Measurements from ENCODE around the gene HBA2.
"Not testable (repeated sequence)": the region's sequence is repeated elsewhere in the genome, so short reads cannot be mapped to it uniquely, and the experiment has no call there.

The HBA2 gene

GRCh38 chr16:166375-167121 is 6.1 kb upstream of the HBA2 start:
- no peaks in the 10 kb centered on the region for H3K79me2 ChIP-seq (ENCODE audit: control insufficient read depth, insufficient read depth, low read length, unreplicated experiment)
- no peaks in the 10 kb centered on the region for H3K4me1 ChIP-seq (ENCODE audit: control insufficient read depth, insufficient read depth, low read length, unreplicated experiment)
- peaks cover 47% of the 10 kb centered on the region for H3K27me3 ChIP-seq (ENCODE audit: insufficient read depth, low read length)
- no peak overlapping the region for H3K27ac ChIP-seq (ENCODE audit: low read depth, low read length)
- no peak overlapping the region for H3K4me3 ChIP-seq (ENCODE audit: low read depth, low read length)
- no peak overlapping the region for H2AFZ ChIP-seq (ENCODE audit: low read length, unreplicated experiment)
- H3K36me3 ChIP-seq (ENCODE audit: insufficient read depth, low read length), result no peaks in the 10 kb centered on the region

DNA sequence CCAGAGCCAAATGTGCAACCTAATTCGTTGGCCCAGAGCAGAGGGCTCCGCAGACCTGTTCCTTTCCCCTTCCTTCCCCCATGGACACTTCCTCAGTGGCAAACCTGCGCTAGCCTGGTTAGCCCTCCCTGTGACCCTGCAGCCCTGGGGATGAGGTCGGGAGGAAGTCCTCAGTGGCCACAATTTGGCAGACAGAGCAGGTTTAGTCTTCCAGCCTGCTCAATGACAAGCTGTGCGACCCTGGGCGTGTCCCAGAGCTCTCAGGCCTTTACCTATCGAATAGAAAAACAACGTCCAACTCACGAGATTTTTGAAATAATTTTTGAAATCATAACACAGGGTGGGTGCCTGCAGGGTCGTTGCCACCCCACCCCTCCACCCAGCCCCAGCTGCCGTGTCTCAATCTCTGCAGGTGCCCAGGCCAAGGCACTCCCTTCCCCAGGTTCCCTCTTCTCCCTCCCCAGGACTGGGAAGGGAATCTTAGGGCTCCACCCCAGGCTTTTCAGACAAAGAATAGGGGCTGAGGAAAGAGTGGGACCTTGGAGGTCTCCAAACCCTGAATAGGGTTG is 5.5 kb upstream of the HBA2 start:
- Histone ChIP-seq H3K4me3 (ENCODE audit: low read depth, low read length) (no peak overlapping the region), H3K79me2 (ENCODE audit: control insufficient read depth, insufficient read depth, low read length, unreplicated experiment) (no peaks in the 10 kb centered on the region), H3K4me1 (ENCODE audit: control insufficient read depth, insufficient read depth, low read length, unreplicated experiment) (no peaks in the 10 kb centered on the region), H3K27me3 (ENCODE audit: insufficient read depth, low read length) (peaks cover 51% of the 10 kb centered on the region), H2AFZ (ENCODE audit: low read length, unreplicated experiment) (no peak overlapping the region), H3K27ac (ENCODE audit: low read depth, low read length) (no peak overlapping the region), H3K36me3 (ENCODE audit: insufficient read depth, low read length) (no peaks in the 10 kb centered on the region)

GRCh38 chr16:168424-168823 is 4.3 kb upstream of the HBA2 start:
- no peaks in the 10 kb centered on the region for H3K79me2 ChIP-seq (ENCODE audit: control insufficient read depth, insufficient read depth, low read length, unreplicated experiment)
- no peaks in the 10 kb centered on the region for H3K36me3 ChIP-seq (ENCODE audit: insufficient read depth, low read length)
- no peaks in the 10 kb centered on the region for H3K4me1 ChIP-seq (ENCODE audit: control insufficient read depth, insufficient read depth, low read length, unreplicated experiment)
- H2AFZ ChIP-seq (ENCODE audit: low read length, unreplicated experiment), result no peak overlapping the region
- H3K4me3 ChIP-seq (ENCODE audit: low read depth, low read length), result no peak overlapping the region
- peaks cover 54% of the 10 kb centered on the region for H3K27me3 ChIP-seq (ENCODE audit: insufficient read depth, low read length)
- H3K27ac ChIP-seq (ENCODE audit: low read depth, low read length), result no peak overlapping the region

GRCh38 chr16:169014-169413 is 3.7 kb upstream of the HBA2 start:
- peaks cover 56% of the 10 kb centered on the region for H3K27me3 ChIP-seq (ENCODE audit: insufficient read depth, low read length)
- no peak overlapping the region for H3K4me3 ChIP-seq (ENCODE audit: low read depth, low read length)
- H3K4me1 ChIP-seq (ENCODE audit: control insufficient read depth, insufficient read depth, low read length, unreplicated experiment), result no peaks in the 10 kb centered on the region
- H3K79me2 ChIP-seq (ENCODE audit: control insufficient read depth, insufficient read depth, low read length, unreplicated experiment), result no peaks in the 10 kb centered on the region
- no peak overlapping the region for H2AFZ ChIP-seq (ENCODE audit: low read length, unreplicated experiment)
- H3K36me3 ChIP-seq (ENCODE audit: insufficient read depth, low read length), result no peaks in the 10 kb centered on the region
- no peak overlapping the region for H3K27ac ChIP-seq (ENCODE audit: low read depth, low read length)

GRCh38 chr16:170088-170507 is 2.6 kb upstream of the HBA2 start:
- not testable (repeated sequence) for H3K36me3 ChIP-seq (ENCODE audit: insufficient read depth, low read length); H3K4me3 ChIP-seq (ENCODE audit: low read depth, low read length); H2AFZ ChIP-seq (ENCODE audit: low read length, unreplicated experiment); H3K4me1 ChIP-seq (ENCODE audit: control insufficient read depth, insufficient read depth, low read length, unreplicated experiment); H3K27ac ChIP-seq (ENCODE audit: low read depth, low read length); H3K79me2 ChIP-seq (ENCODE audit: control insufficient read depth, insufficient read depth, low read length, unreplicated experiment)
- H3K27me3 ChIP-seq (ENCODE audit: insufficient read depth, low read length), result peaks cover 61% of the 10 kb centered on the region

GRCh38 chr16:170788-171187 is 1.9 kb upstream of the HBA2 start:
- H3K4me3 ChIP-seq (ENCODE audit: low read depth, low read length), result no peak overlapping the region
- no peaks in the 10 kb centered on the region for H3K36me3 ChIP-seq (ENCODE audit: insufficient read depth, low read length)
- H3K4me1 ChIP-seq (ENCODE audit: control insufficient read depth, insufficient read depth, low read length, unreplicated experiment), result no peaks in the 10 kb centered on the region
- H3K79me2 ChIP-seq (ENCODE audit: control insufficient read depth, insufficient read depth, low read length, unreplicated experiment), result no peaks in the 10 kb centered on the region
- H3K27me3 ChIP-seq (ENCODE audit: insufficient read depth, low read length), result peaks cover 61% of the 10 kb centered on the region
- no peak overlapping the region for H2AFZ ChIP-seq (ENCODE audit: low read length, unreplicated experiment)
- no peak overlapping the region for H3K27ac ChIP-seq (ENCODE audit: low read depth, low read length)

GRCh38 chr16:173211-173854 is 657 bp downstream of the HBA2 start:
- not testable (repeated sequence) for H3K36me3 ChIP-seq (ENCODE audit: insufficient read depth, low read length); H3K79me2 ChIP-seq (ENCODE audit: control insufficient read depth, insufficient read depth, low read length, unreplicated experiment); H3K27ac ChIP-seq (ENCODE audit: low read depth, low read length); H3K4me1 ChIP-seq (ENCODE audit: control insufficient read depth, insufficient read depth, low read length, unreplicated experiment); H2AFZ ChIP-seq (ENCODE audit: low read length, unreplicated experiment); H3K4me3 ChIP-seq (ENCODE audit: low read depth, low read length)
- H3K27me3 ChIP-seq (ENCODE audit: insufficient read depth, low read length), result peaks cover 50% of the 10 kb centered on the region

DNA sequence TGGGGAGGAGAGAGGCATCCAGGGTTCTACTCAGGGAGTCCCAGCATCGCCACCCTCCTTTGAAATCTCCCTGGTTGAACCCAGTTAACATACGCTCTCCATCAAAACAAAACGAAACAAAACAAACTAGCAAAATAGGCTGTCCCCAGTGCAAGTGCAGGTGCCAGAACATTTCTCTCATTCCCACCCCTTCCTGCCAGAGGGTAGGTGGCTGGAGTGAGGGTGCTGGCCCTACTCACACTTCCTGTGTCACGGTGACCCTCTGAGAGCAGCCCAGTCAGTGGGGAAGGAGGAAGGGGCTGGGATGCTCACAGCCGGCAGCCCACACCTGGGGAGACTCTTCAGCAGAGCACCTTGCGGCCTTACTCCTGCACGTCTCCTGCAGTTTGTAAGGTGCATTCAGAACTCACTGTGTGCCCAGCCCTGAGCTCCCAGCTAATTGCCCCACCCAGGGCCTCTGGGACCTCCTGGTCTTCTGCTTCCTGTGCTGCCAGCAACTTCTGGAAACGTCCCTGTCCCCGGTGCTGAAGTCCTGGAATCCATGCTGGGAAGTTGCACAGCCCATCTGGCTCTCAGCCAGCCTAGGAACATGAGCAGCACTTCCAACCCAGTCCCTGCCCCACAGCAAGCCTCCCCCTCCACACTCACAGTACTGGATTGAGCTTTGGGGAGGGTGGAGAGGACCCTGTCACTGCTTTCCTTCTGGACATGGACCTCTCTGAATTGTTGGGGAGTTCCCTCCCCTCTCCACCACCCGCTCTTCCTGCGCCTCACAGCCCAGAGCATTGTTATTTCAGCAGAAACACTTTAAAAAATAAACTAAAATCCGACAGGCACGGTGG is 1.5 kb downstream of the HBA2 start:
- not testable (repeated sequence) for H3K36me3 ChIP-seq (ENCODE audit: insufficient read depth, low read length); H3K4me1 ChIP-seq (ENCODE audit: control insufficient read depth, insufficient read depth, low read length, unreplicated experiment); H3K4me3 ChIP-seq (ENCODE audit: low read depth, low read length); H3K79me2 ChIP-seq (ENCODE audit: control insufficient read depth, insufficient read depth, low read length, unreplicated experiment); H2AFZ ChIP-seq (ENCODE audit: low read length, unreplicated experiment); H3K27ac ChIP-seq (ENCODE audit: low read depth, low read length)
- peaks cover 48% of the 10 kb centered on the region for H3K27me3 ChIP-seq (ENCODE audit: insufficient read depth, low read length)

DNA sequence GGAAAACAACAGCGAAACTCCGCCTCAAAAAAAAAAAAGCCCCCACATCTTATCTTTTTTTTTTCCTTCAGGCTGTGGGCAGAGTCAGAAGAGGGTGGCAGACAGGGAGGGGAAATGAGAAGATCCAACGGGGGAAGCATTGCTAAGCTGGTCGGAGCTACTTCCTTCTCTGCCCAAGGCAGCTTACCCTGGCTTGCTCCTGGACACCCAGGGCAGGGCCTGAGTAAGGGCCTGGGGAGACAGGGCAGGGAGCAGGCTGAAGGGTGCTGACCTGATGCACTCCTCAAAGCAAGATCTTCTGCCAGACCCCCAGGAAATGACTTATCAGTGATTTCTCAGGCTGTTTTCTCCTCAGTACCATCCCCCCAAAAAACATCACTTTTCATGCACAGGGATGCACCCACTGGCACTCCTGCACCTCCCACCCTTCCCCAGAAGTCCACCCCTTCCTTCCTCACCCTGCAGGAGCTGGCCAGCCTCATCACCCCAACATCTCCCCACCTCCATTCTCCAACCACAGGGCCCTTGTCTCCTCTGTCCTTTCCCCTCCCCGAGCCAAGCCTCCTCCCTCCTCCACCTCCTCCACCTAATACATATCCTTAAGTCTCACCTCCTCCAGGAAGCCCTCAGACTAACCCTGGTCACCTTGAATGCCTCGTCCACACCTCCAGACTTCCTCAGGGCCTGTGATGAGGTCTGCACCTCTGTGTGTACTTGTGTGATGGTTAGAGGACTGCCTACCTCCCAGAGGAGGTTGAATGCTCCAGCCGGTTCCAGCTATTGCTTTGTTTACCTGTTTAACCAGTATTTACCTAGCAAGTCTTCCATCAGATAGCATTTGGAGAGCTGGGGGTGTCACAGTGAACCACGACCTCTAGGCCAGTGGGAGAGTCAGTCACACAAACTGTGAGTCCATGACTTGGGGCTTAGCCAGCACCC is 2.6 kb downstream of the HBA2 start:
- H3K27me3 ChIP-seq (ENCODE audit: insufficient read depth, low read length), result peaks cover 58% of the 10 kb centered on the region
- no peak overlapping the region for H3K27ac ChIP-seq (ENCODE audit: low read depth, low read length)
- no peak overlapping the region for H3K4me3 ChIP-seq (ENCODE audit: low read depth, low read length)
- no peak overlapping the region for H2AFZ ChIP-seq (ENCODE audit: low read length, unreplicated experiment)
- no peaks in the 10 kb centered on the region for H3K4me1 ChIP-seq (ENCODE audit: control insufficient read depth, insufficient read depth, low read length, unreplicated experiment)
- no peaks in the 10 kb centered on the region for H3K36me3 ChIP-seq (ENCODE audit: insufficient read depth, low read length)
- H3K79me2 ChIP-seq (ENCODE audit: control insufficient read depth, insufficient read depth, low read length, unreplicated experiment), result no peaks in the 10 kb centered on the region

DNA sequence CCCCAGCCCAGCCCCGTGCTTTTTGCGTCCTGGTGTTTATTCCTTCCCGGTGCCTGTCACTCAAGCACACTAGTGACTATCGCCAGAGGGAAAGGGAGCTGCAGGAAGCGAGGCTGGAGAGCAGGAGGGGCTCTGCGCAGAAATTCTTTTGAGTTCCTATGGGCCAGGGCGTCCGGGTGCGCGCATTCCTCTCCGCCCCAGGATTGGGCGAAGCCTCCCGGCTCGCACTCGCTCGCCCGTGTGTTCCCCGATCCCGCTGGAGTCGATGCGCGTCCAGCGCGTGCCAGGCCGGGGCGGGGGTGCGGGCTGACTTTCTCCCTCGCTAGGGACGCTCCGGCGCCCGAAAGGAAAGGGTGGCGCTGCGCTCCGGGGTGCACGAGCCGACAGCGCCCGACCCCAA is 3.3 kb downstream of the HBA2 start:
- H3K4me1 ChIP-seq (ENCODE audit: control insufficient read depth, insufficient read depth, low read length, unreplicated experiment); H3K27ac ChIP-seq (ENCODE audit: low read depth, low read length); H2AFZ ChIP-seq (ENCODE audit: low read length, unreplicated experiment); H3K36me3 ChIP-seq (ENCODE audit: insufficient read depth, low read length); H3K79me2 ChIP-seq (ENCODE audit: control insufficient read depth, insufficient read depth, low read length, unreplicated experiment); H3K4me3 ChIP-seq (ENCODE audit: low read depth, low read length): not testable (repeated sequence)
- peaks cover 55% of the 10 kb centered on the region for H3K27me3 ChIP-seq (ENCODE audit: insufficient read depth, low read length)

Measured in ACC112 (cell line).